ENCODE results near the gene HSD11B2.

DNA sequence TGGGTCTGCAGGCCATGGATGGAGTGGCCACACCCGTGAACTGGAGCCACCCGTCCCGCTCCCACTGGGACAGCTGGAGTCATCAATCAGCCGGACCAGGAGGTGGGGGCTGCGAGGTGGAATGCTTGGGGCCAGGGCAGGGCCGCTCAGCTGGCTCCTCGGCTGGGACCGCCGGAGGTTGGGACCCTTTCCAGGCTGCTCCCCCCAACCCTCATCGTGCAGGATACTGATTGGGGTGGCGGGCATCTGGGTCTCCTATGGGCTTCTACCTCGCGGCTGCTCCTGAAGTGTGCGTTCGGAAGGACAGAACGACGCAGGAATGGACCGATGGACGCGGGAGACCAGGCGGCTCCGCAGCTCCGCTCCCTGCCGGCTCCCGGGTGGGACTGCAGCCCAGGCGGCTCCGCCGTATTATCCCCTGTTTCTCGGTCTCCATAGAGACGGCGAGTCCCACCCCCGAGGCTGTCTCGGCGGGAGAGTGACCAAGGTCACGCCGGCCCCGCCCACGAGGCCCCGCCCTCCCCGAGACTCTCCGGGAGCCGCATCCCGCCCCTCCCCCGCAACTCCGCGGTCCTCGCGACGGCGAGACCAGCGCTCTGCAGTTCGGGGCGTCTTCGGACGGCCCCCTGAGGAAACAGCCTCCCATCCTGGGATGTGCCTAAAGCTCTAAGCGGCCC, 37.7 kb upstream of the HSD11B2 start, which contains the start of gene TPPP3:
- TF ChIP-seq, protein P1, sequence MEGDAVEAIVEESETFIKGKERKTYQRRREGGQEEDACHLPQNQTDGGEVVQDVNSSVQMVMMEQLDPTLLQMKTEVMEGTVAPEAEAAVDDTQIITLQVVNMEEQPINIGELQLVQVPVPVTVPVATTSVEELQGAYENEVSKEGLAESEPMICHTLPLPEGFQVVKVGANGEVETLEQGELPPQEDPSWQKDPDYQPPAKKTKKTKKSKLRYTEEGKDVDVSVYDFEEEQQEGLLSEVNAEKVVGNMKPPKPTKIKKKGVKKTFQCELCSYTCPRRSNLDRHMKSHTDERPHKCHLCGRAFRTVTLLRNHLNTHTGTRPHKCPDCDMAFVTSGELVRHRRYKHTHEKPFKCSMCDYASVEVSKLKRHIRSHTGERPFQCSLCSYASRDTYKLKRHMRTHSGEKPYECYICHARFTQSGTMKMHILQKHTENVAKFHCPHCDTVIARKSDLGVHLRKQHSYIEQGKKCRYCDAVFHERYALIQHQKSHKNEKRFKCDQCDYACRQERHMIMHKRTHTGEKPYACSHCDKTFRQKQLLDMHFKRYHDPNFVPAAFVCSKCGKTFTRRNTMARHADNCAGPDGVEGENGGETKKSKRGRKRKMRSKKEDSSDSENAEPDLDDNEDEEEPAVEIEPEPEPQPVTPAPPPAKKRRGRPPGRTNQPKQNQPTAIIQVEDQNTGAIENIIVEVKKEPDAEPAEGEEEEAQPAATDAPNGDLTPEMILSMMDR (IDR thresholded peaks at IDR 0.05; ENCODE audit: low read depth, low read length) = no peak
- TF ChIP-seq MYC (IDR thresholded peaks at IDR 0.05; ENCODE audit: low read depth, low read length) = no peak

All from NB4 (cell line).